Parathyroid adenoma (tissue), 2 donors: ENCODE data around the gene GTPBP8.

Source experiments
- H2AFZ ChIP-seq: fragments of 300-600 bp; sonication (generic); one replicate; pipeline ENCODE4 v1.7.0; 2017; ENCODE audit warnings: antibody characterized with exemption, mild to moderate bottlenecking
- H3K27ac ChIP-seq: fragments of 300-600 bp; sonication (generic); one replicate; pipeline ENCODE4 v1.7.0; 2017
- H3K27me3 ChIP-seq: fragments of 300-600 bp; sonication (generic); one replicate; pipeline ENCODE4 v1.7.0; 2017; ENCODE audit warnings: low read length; ENCODE audit not compliant: control insufficient read depth, insufficient read depth
- H3K36me3 ChIP-seq: fragments of 300-600 bp; sonication (generic); one replicate; pipeline ENCODE4 v1.7.0; 2017; ENCODE audit warnings: low read length; ENCODE audit not compliant: control insufficient read depth, insufficient read depth
- H3K4me1 ChIP-seq: fragments of 300-600 bp; sonication (generic); one replicate; pipeline ENCODE4 v1.7.0; 2017; ENCODE audit warnings: control low read depth
- H3K4me2 ChIP-seq: fragments of 300-600 bp; sonication (generic); one replicate; pipeline ENCODE4 v1.7.0; 2017; ENCODE audit warnings: low read length
- H3K4me3 ChIP-seq: fragments of 300-600 bp; sonication (generic); one replicate; pipeline ENCODE4 v1.7.0; 2017; ENCODE audit warnings: low read depth, low read length
- H3K79me2 ChIP-seq: fragments of 300-600 bp; sonication (generic); one replicate; pipeline ENCODE4 v1.7.0; 2017; ENCODE audit warnings: control low read depth
- H3K9ac ChIP-seq: fragments of 300-600 bp; sonication (generic); one replicate; pipeline ENCODE4 v1.7.0; 2017; ENCODE audit warnings: mild to moderate bottlenecking
- H3K9me3 ChIP-seq: fragments of 300-600 bp; sonication (generic); one replicate; pipeline ENCODE4 v1.7.0; 2017; ENCODE audit warnings: low read length; ENCODE audit not compliant: control insufficient read depth
- CTCF ChIP-seq: fragments of 300-600 bp; sonication (generic); IDR thresholded peaks from one replicate; pipeline ENCODE4 v1.7.0; 2017; ENCODE audit warnings: antibody characterized with exemption, mild to moderate bottlenecking
- donor health status: primary hyperparathyroidism.

Gene GTPBP8

GRCh38 chr3:112963683-112964082 lies 27.1 kb upstream of the GTPBP8 start:
- Histone ChIP-seq H3K4me1 (no peaks in the 10 kb centered on the region), H2AFZ (no peak overlapping the region), H3K4me3 (no peak overlapping the region), H3K4me2 (no peak overlapping the region), H3K27me3 (no peaks in the 10 kb centered on the region), H3K79me2 (no peaks in the 10 kb centered on the region), H3K9me3 (no peaks in the 10 kb centered on the region), H3K27ac (no peak overlapping the region), H3K9ac (no peak overlapping the region), H3K36me3 (no peaks in the 10 kb centered on the region)
- no peak for TF ChIP-seq CTCF

- Histone ChIP-seq H3K79me2 (no peaks in the 10 kb centered on the region), H3K4me3 (no peak overlapping the region), H3K27me3 (no peaks in the 10 kb centered on the region), H3K27ac (no peak overlapping the region), H2AFZ (no peak overlapping the region), H3K4me2 (no peak overlapping the region), H3K4me1 (no peaks in the 10 kb centered on the region), H3K9me3 (no peaks in the 10 kb centered on the region), H3K9ac (no peak overlapping the region), H3K36me3 (no peaks in the 10 kb centered on the region)
- no peak for TF ChIP-seq CTCF
Observed at GRCh38 chr3:112965656-112966055, 25.1 kb upstream of the GTPBP8 start.

- Histone ChIP-seq H3K27me3 (no peaks in the 10 kb centered on the region), H3K4me2 (no peak overlapping the region), H3K4me3 (no peak overlapping the region), H2AFZ (no peak overlapping the region), H3K9me3 (no peaks in the 10 kb centered on the region), H3K27ac (no peak overlapping the region), H3K36me3 (no peaks in the 10 kb centered on the region), H3K4me1 (no peaks in the 10 kb centered on the region), H3K9ac (no peak overlapping the region), H3K79me2 (no peaks in the 10 kb centered on the region)
- no peak for TF ChIP-seq CTCF
Observed at GRCh38 chr3:112966633-112967032, 24.2 kb upstream of the GTPBP8 start.

GRCh38 chr3:112967425-112967824 lies 23.4 kb upstream of the GTPBP8 start:
- H3K27ac ChIP-seq, result no peak overlapping the region
- H3K9me3 ChIP-seq, result no peaks in the 10 kb centered on the region
- no peak overlapping the region for H3K9ac ChIP-seq
- no peaks in the 10 kb centered on the region for H3K4me1 ChIP-seq
- H3K36me3 ChIP-seq, result no peaks in the 10 kb centered on the region
- no peaks in the 10 kb centered on the region for H3K27me3 ChIP-seq
- no peak overlapping the region for H3K4me2 ChIP-seq
- H3K4me3 ChIP-seq, result no peak overlapping the region
- TF ChIP-seq CTCF, result no peak
- no peaks in the 10 kb centered on the region for H3K79me2 ChIP-seq
- H2AFZ ChIP-seq, result no peak overlapping the region

- H3K36me3 ChIP-seq, result no peaks in the 10 kb centered on the region
- no peaks in the 10 kb centered on the region for H3K9me3 ChIP-seq
- no peaks in the 10 kb centered on the region for H3K79me2 ChIP-seq
- H3K4me1 ChIP-seq, result no peaks in the 10 kb centered on the region
- H3K9ac ChIP-seq, result no peak overlapping the region
- no peak overlapping the region for H3K4me3 ChIP-seq
- no peak overlapping the region for H3K4me2 ChIP-seq
- TF ChIP-seq CTCF, result no peak
- no peak overlapping the region for H2AFZ ChIP-seq
- H3K27ac ChIP-seq, result no peak overlapping the region
- no peaks in the 10 kb centered on the region for H3K27me3 ChIP-seq
Observed at GRCh38 chr3:112967828-112968227, 23.0 kb upstream of the GTPBP8 start.
